GM18498 (cell line): ENCODE data around the gene VAMP8.
"Not testable (repeated sequence)": the region's sequence is repeated elsewhere in the genome, so short reads cannot be mapped to it uniquely, and the experiment has no call there.

ENCODE experiments used
- ATAC-seq: cut with Tn5 transposase; IDR thresholded peaks from one replicate; pipeline ENCODE4 v1.9.1; 2021; ENCODE audit warnings: mild to moderate bottlenecking, moderate library complexity; ENCODE audit not compliant: unreplicated experiment

Gene VAMP8

GRCh38 chr2:85579266-85579935, 2.0 kb downstream of the VAMP8 start:
- ATAC-seq = no peak

GRCh38 chr2:85580206-85580605, 2.8 kb downstream of the VAMP8 start:
- ATAC-seq = no peak

- no peak for ATAC-seq
These were observed 5.1 kb downstream of the VAMP8 start for GRCh38 chr2:85582492-85582891.

DNA sequence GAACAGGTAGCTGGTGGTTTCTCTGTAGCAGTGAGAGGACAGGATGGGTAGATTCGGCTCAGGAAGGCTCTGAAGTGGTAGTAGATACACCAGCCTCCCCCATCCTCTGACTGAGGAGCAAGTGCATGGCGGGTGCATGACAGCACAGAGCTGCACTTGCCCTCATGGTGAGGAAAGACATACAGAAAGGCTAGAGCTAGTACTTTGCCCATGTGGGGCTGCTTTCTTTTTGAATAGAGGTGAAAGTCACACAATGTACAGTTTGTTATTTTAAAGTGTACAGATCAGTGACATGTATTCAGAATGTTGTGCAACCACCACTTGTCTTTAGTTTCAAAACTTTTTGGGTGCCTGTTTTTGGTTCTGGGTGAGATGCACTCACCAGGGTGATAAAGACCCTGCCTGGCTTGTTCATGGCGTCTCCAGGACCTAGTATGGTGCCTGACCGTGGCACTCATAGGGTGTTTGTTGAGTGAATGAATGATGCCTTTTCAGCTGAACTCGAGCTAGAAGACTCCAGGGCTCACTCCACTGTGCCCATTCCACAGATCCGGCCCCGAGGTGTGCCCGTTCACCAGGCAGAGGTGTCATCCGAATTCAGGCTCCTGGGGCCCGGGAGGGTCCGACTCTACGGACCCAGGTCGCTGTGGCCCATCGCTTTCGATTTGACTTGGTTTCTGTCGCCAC, 6.4 kb downstream of the VAMP8 start:
- ATAC-seq = peak; percentile 66

DNA sequence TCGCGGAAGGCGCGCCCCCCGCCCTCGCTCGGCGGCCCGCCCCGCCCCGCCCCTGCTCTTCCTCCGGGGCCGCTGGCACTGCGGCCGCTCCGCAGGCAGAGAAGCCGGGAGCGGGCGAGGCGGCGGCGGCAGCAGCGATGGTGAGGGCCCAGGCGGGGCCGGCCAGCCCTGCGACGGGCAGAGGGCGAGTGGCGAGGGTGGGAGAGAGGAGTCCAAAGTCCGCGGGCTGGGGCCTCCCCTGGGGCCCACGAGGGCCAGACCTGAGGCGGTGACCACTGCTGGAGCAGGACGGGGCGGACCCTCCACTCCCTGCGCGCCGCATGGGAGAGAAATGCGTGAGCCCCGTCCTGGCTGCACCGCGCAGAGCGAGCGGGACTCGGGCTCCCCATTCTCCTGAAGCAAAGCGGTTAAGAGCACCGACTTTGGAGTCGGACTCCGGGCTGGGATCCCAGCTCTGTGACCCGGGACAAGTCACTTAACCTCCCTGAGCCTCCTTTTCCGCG, 7.0 kb downstream of the VAMP8 start, which contains the start of gene VAMP5:
Gene VAMP5 (plus strand): TSS at position 78 of the 503 bp plus-strand sequence. CDS start 60 bp downstream, at position 138.
- ATAC-seq = peak; percentile 38

GRCh38 chr2:85584857-85585780, 7.7 kb downstream of the VAMP8 start:
- peak; percentile 44 for ATAC-seq

GRCh38 chr2:85585781-85586105, 8.4 kb downstream of the VAMP8 start:
- no peak for ATAC-seq

GRCh38 chr2:85588236-85588635, 10.8 kb downstream of the VAMP8 start:
- no peak for ATAC-seq

- ATAC-seq = no peak
These were observed 11.3 kb downstream of the VAMP8 start for GRCh38 chr2:85588645-85589044.

- ATAC-seq = no peak
These were observed 11.8 kb downstream of the VAMP8 start for GRCh38 chr2:85589181-85589580.

GRCh38 chr2:85589982-85590791, 12.8 kb downstream of the VAMP8 start:
- no peak for ATAC-seq

GRCh38 chr2:85590950-85591349, 13.6 kb downstream of the VAMP8 start:
- ATAC-seq = no peak

- ATAC-seq = no peak
These were observed 14.2 kb downstream of the VAMP8 start for GRCh38 chr2:85591563-85591962.

DNA sequence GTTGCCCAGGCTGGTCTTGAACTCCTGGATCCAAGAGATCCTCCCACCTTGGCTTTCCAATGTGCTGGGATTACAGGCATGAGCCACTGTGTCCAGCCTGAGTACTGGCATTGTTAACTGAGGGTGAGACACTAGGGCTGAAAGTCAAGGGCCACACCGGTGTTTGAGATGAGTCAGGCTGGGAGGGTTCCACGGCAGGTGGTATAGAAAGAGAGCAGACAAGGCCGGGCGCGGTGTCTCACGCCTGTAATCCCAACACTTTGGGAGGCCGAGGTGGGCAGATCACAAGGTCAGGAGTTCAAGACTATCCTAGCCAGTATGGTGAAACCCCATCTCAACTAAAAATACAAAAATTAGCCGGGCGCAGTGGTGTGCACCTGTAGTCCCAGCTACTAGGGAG, 14.9 kb downstream of the VAMP8 start:
- not testable (repeated sequence) for ATAC-seq

GRCh38 chr2:85593023-85593422, 15.6 kb downstream of the VAMP8 start:
- ATAC-seq = no peak

- no peak for ATAC-seq
These were observed 17.4 kb downstream of the VAMP8 start for GRCh38 chr2:85594715-85595300.

DNA sequence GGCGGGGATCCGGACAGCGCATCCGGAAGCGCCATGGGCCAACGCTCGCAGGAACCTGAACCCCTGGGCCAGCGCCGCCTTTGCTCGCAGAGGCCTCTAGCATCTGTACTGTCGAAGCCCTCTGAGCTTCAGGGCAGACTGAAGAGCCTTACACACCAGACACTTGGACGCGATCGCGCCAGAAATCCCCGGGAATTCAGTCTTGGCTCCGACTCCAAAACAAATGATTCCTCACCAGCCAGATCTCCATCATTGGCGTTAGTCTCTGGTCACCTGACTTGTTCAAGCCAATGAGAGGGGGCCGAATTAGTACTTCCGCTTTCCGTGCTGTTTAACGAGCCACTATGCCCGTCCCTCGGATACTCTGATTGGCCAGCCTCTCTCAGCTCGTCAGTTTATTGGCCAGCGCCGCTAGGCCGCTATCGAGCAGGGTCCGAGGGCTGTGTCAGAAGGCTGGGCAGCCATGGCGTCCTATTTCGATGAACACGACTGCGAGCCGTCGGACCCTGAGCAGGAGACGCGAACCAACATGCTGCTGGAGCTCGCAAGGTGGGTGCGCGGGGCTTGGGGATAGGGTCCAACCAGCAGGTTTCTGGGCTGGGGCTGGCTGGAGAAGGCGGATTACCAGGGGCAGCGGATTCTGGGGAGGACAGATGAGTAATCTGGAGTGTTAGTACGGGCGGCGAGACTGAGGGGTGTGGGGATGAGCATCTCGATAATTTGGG, 18.1 kb downstream of the VAMP8 start, which contains the start of gene RNF181:
Gene RNF181 (plus strand): TSS at position 445 of the 725 bp plus-strand sequence. CDS start 19 bp downstream, at position 464.
- peak; percentile 99 for ATAC-seq

DNA sequence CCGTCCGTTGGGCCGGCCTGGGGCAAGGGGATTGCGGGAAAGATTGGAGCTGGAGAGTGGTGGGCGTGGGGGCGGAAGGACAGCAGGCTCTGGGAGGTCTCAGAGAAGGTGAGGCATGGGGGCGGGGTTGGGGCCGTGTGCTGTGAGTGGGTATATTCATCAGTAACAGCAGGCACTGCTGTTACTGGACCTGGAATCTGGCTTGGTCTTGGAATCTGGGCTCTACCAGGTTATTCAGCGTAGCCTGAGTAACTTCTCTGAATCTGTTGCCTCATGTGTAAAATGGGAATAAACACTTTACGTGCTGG, 18.6 kb downstream of the VAMP8 start:
- ATAC-seq = no peak

- ATAC-seq = no peak
These were observed 19.2 kb downstream of the VAMP8 start for GRCh38 chr2:85596486-85597143.
